K562 (cell line): ENCODE data around the gene AMMECR1. TPM values are rescaled to one million over a fixed set of nuclear protein-coding genes. Genes with fewer than 3 reads are reported as not detected.

Experiments used
- ATAC-seq: fragments of 200-7000 bp; cut with Tn5 transposase; 3 replicates; pipeline ENCODE4 v1.9.1; 2020; ENCODE audit warnings: moderate library complexity
- BruUV-seq: library from RNA; stranded (reverse); fragments of 400-500 nt; replicated peaks from 2 replicates; lab custom pipeline; 2021; lab: Mats Ljungman, UMichigan
- CTCF ChIA-PET: fragments of 300-600 bp; formaldehyde crosslinking; extraction: SDS; loops from one replicate; lab custom pipeline; 2021; ENCODE audit warnings: low intra/inter-chr PET ratio; lab: Yijun Ruan, JAX
- POLR2A ChIA-PET: fragments of 300-600, 350-650 bp; sonication (Branson Sonifier 250); formaldehyde crosslinking; extraction: SDS; loops from one replicate; lab custom pipeline; 2021; ENCODE audit warnings: antibody characterized with exemption, inconsistent platforms; lab: Yijun Ruan, JAX
- DNase-seq, 4 experiments: peaks; one replicate each; pipeline versions ENCODE4 v3.0.0 to v3.0.0-alpha.2; 2011 to 2018; ENCODE audit warnings: low spot score in 3 of 4, mixed read lengths in 3 of 4; ENCODE audit errors: extremely low read depth in 1 of 4
- FAIRE-seq: peaks from 2 replicates; lab custom pipeline; 2011; peaks lifted over from hg19 to GRCh38; lab: Jason Lieb, UNC
- H2AFZ ChIP-seq: 2 replicates; pipeline ENCODE4 v1.6.0; 2011; ENCODE audit warnings: low read depth, low read length, control low read depth, inconsistent platforms
- H3K27ac ChIP-seq: fragments of 200-600 bp; 3 replicates; pipeline ENCODE4 v1.8.0; 2011; ENCODE audit warnings: low read depth, mild to moderate bottlenecking, control low read depth, inconsistent platforms, low read length, moderate library complexity, mixed read lengths; ENCODE audit errors: extremely low read depth
- H3K27me3 ChIP-seq, 2 experiments: fragments of 300-600 bp in 1 of 2; 2 replicates in 1 of 2; 3 replicates in 1 of 2; pipeline versions ENCODE4 v1.6.0 to v1.8.0; 2011; ENCODE audit warnings: inconsistent platforms in 2 of 2, low read length in 2 of 2, mild to moderate bottlenecking in 1 of 2, mixed read lengths in 1 of 2, moderate library complexity in 1 of 2; ENCODE audit not compliant: control insufficient read depth in 2 of 2, insufficient read depth in 2 of 2
- H3K36me3 ChIP-seq: fragments of 300-600 bp; 3 replicates; pipeline ENCODE4 v1.8.0; 2011; ENCODE audit warnings: mild to moderate bottlenecking, low read length, inconsistent platforms; ENCODE audit not compliant: control insufficient read depth, insufficient read depth
- H3K4me1 ChIP-seq, 2 experiments: fragments of 200-600 bp in 1 of 2; replicated peaks in 1 of 2; 2 replicates in 1 of 2; 3 replicates in 1 of 2; pipeline versions ENCODE4 v1.5.1 to v1.8.0; 2011; ENCODE audit warnings: inconsistent platforms in 2 of 2, low read length in 2 of 2, mild to moderate bottlenecking in 1 of 2, mixed read lengths in 1 of 2, moderate library complexity in 1 of 2; ENCODE audit not compliant: control insufficient read depth in 2 of 2, insufficient read depth in 2 of 2
- H3K4me2 ChIP-seq: 2 replicates; pipeline ENCODE4 v1.6.1; 2011; ENCODE audit warnings: low read length, control low read depth, inconsistent platforms, mixed read lengths; ENCODE audit not compliant: insufficient read depth
- H3K4me3 ChIP-seq: fragments of 200-600 bp; sonication (generic), shearing (Covaris generic); 2 replicates; pipeline ENCODE4 v1.5.1; 2016; ENCODE audit warnings: control low read depth, inconsistent platforms
- H3K79me2 ChIP-seq: fragments of 200-600 bp; 3 replicates; pipeline ENCODE4 v1.8.0; 2011; ENCODE audit warnings: low read length, inconsistent platforms; ENCODE audit not compliant: control insufficient read depth, insufficient read depth
- H3K9ac ChIP-seq, 2 experiments: 2 replicates each; pipeline versions ENCODE4 v1.6.0 to v1.6.1; 2011; ENCODE audit warnings: low read depth in 2 of 2, low read length in 2 of 2, control low read depth in 1 of 2, inconsistent platforms in 1 of 2, mild to moderate bottlenecking in 1 of 2, mixed read lengths in 1 of 2; ENCODE audit not compliant: insufficient read depth in 1 of 2
- H3K9me1 ChIP-seq: one replicate; pipeline ENCODE4 v1.6.0; 2011; ENCODE audit warnings: inconsistent platforms, mild to moderate bottlenecking, low read length, moderate library complexity; ENCODE audit not compliant: control insufficient read depth, insufficient read depth
- H3K9me3 ChIP-seq: replicated peaks from 2 replicates; pipeline ENCODE4 v1.5.1; 2011; ENCODE audit warnings: low read depth, low read length, inconsistent platforms; ENCODE audit not compliant: control insufficient read depth, insufficient read depth
- H4K20me1 ChIP-seq: replicated peaks from 2 replicates; pipeline ENCODE4 v1.6.1; 2011; ENCODE audit warnings: low read length, inconsistent platforms, mixed read lengths; ENCODE audit not compliant: control insufficient read depth, insufficient read depth
- ARHGAP35 ChIP-seq: fragments of 450-650 bp; IDR thresholded peaks from 2 replicates; pipeline ENCODE4 v1.6.1; 2018; ENCODE audit not compliant: partially characterized antibody
- BCOR ChIP-seq: fragments of 450-650 bp; IDR thresholded peaks from 2 replicates; pipeline ENCODE4 v1.6.1; 2016
- RBM17 ChIP-seq: fragments of 200-400 bp; formaldehyde crosslinking; IDR thresholded peaks from 2 replicates; pipeline ENCODE4 v1.6.1; 2017; ENCODE audit warnings: low read depth, mild to moderate bottlenecking, low read length, borderline replicate concordance
- RBM39 ChIP-seq: fragments of 200-400 bp; formaldehyde crosslinking; optimal IDR thresholded peaks from 2 replicates; pipeline ENCODE3; 2018; ENCODE audit warnings: low read depth, low read length
- TSC22D4 ChIP-seq: fragments of 450-650 bp; IDR thresholded peaks from 2 replicates; pipeline ENCODE4 v1.6.1; 2016; ENCODE audit warnings: missing genetic modification characterization, missing biosample characterization, control low read depth
- ZBTB26 ChIP-seq: fragments of 450-650 bp; formaldehyde crosslinking; IDR thresholded peaks from 2 replicates; pipeline ENCODE4 v1.4.0; 2022; ENCODE audit warnings: missing genetic modification characterization
- ZBTB33 ChIP-seq: sonication (generic); formaldehyde crosslinking; IDR thresholded peaks from 2 replicates; pipeline ENCODE4 v1.8.1; 2023; ENCODE audit warnings: mild to moderate bottlenecking, missing genetic modification reagents
- ZBTB7A ChIP-seq: IDR thresholded peaks from 2 replicates; pipeline ENCODE4 v1.6.1; 2011; ENCODE audit warnings: low read depth, mild to moderate bottlenecking, low read length, moderate library complexity, borderline replicate concordance; ENCODE audit not compliant: control insufficient read depth
- ZNF121 ChIP-seq: sonication (generic); formaldehyde crosslinking; conservative IDR thresholded peaks from 2 replicates; pipeline ENCODE4 v1.8.0; 2022; ENCODE audit warnings: missing genetic modification reagents
- ZNF277 ChIP-seq: fragments of 250-450 bp; sonication (Bioruptor Pico); IDR thresholded peaks from 2 replicates; pipeline ENCODE4 v1.8.0; 2022; ENCODE audit warnings: inconsistent platforms, mild to moderate bottlenecking, moderate library complexity, borderline replicate concordance
- ZNF785 ChIP-seq: fragments of 250-450 bp; sonication (Bioruptor Pico); IDR thresholded peaks from 2 replicates; pipeline ENCODE4 v1.4.0; 2020; ENCODE audit warnings: mild to moderate bottlenecking
- WGBS: fragments of 100-300 bp; shearing (Covaris generic); methylation state at CpG from one replicate; pipeline ENCODE4 v1.1.6; 2016; ENCODE audit warnings: low coverage, mixed read lengths; ENCODE audit not compliant: insufficient coverage; ENCODE audit errors: missing lambda C conversion rate; 5-methylcytosine and 5-hydroxymethylcytosine counted together
- in situ Hi-C: fragments of 300-500 bp; cut with MboI; formaldehyde crosslinking; loops from 4 replicates; pipeline ENCODE4 v1.15.0; 2018; ENCODE audit warnings: inconsistent platforms, mixed read lengths
- intact Hi-C: fragments of 100-400 bp; cut with micrococcal nuclease; formaldehyde crosslinking; loops from 2 replicates; pipeline ENCODE4 v1.14.2; 2022
- polyA plus RNA-seq, 8 experiments: library from polyadenylated mRNA; depleted of rRNA in 4 of 8; stranded (reverse) in 5 of 8; unstranded in 3 of 8; fragments of >200 nt; fragmentation: Nextera tagmentation in 2 of 8; fragmentation: Illumina TruSeq in 1 of 8; extraction: Ambion mirVana in 2 of 8; extraction: Trizol in 1 of 8; gene quantifications; 2 replicates each; pipeline versions ENCODE4 v1.2.1 to v1.2.3, GENCODE V29; 2011 to 2014; ENCODE audit warnings: inconsistent platforms in 1 of 8, missing spikeins in 1 of 8
- total RNA-seq, 7 experiments: library from RNA; depleted of rRNA in 6 of 7; stranded (reverse); fragments of >200 nt in 6 of 7; fragmentation: Illumina TruSeq in 2 of 7; extraction: Trizol in 2 of 7; gene quantifications; 2 replicates each; pipeline versions ENCODE4 v1.2.1 to v1.2.3, GENCODE V29; 2011 to 2021; ENCODE audit warnings: low replicate concordance in 1 of 7

Gene AMMECR1
- total and polyA plus RNA-seq, 9 of the 15 experiments (the other 6 are each of a cell fraction or from before 2014, with no cell fraction given) = 13.9 to 36.7 (median 23.6) TPM

- no peak for TF ChIP-seq ZNF785 (CRISPR knock-in tag)
- no peak for TF ChIP-seq ZNF277 (CRISPR knock-in tag)
- no TSS peak for BruUV-seq
- Histone ChIP-seq H2AFZ (no peak overlapping the region), H4K20me1 (no peaks in the 10 kb centered on the region), H3K4me1 (peaks cover 13 to 37% of the 10 kb centered on the region in 2 experiments; a peak in 4 of 5 replicates), H3K4me3 (no peak overlapping the region), H3K36me3 (peaks cover 13% of the 10 kb centered on the region; the same call in 1 of the 3 replicates), H3K4me2 (no peak overlapping the region), H3K9me1 (no peaks in the 10 kb centered on the region), H3K79me2 (peaks cover 17% of the 10 kb centered on the region; the same call in 2 of the 3 replicates), H3K9ac (no peak overlapping the region), H3K27ac (no peak overlapping the region), H3K27me3 (no peaks in the 10 kb centered on the region), H3K9me3 (no peaks in the 10 kb centered on the region)
- no peak for DNase-seq
- no peak for FAIRE-seq
- 96% methylated on average over 3 of the region's 3 CpGs for WGBS
- in situ Hi-C loops (loop anchor here (5.0 to 25.0 kb wide), 3 partner anchors 244 to 699 kb away; no protein-coding TSS in a partner anchor), intact Hi-C loops (loop anchor here (2.0 kb wide), 1 partner anchor 153 kb away; no protein-coding TSS in a partner anchor)
- no peak for ATAC-seq
- POLR2A ChIA-PET = no interaction called here
- CTCF ChIA-PET = no interaction called here
Observed at GRCh38 chrX:110163488-110163887, 154.4 kb downstream of the AMMECR1 start.

- Histone ChIP-seq H3K4me1 (peaks cover 10 to 37% of the 10 kb centered on the region in 2 experiments; a peak in 4 of 5 replicates), H3K4me2 (no peak overlapping the region), H3K4me3 (no peak overlapping the region), H3K27ac (no peak overlapping the region), H3K9ac (no peak overlapping the region), H3K9me1 (no peaks in the 10 kb centered on the region), H3K9me3 (no peaks in the 10 kb centered on the region), H4K20me1 (no peaks in the 10 kb centered on the region), H3K27me3 (no peaks in the 10 kb centered on the region), H2AFZ (no peak overlapping the region), H3K79me2 (peaks cover 21% of the 10 kb centered on the region; the same call in 2 of the 3 replicates), H3K36me3 (peaks cover 13% of the 10 kb centered on the region; the same call in 1 of the 3 replicates)
- FAIRE-seq (no peak), ATAC-seq (no peak), DNase-seq (no peak)
- intact Hi-C loops = loop anchor here (2.0 kb wide), 1 partner anchor 154 kb away; no protein-coding TSS in a partner anchor
- CTCF ChIA-PET = no interaction called here
- POLR2A ChIA-PET = no interaction called here
- in situ Hi-C loops = loop anchor here (5.0 to 25.0 kb wide), 3 partner anchors 244 to 699 kb away; no protein-coding TSS in a partner anchor
- WGBS = 0% methylated on average over 1 of the region's 1 CpG
- BruUV-seq = no TSS peak
- no peak for TF ChIP-seq ZNF121 (CRISPR knock-in tag)
- TF ChIP-seq RBM39 = no peak
- TF ChIP-seq ARHGAP35 = no peak
- no peak for TF ChIP-seq RBM17
- no peak for TF ChIP-seq ZBTB7A
- TF ChIP-seq ZBTB33 (CRISPR knock-in tag) = no peak
- TF ChIP-seq BCOR = no peak
- TF ChIP-seq ZBTB26 (CRISPR knock-in tag) = no peak
- no peak for TF ChIP-seq TSC22D4
Observed at GRCh38 chrX:110162867-110163266, 155.0 kb downstream of the AMMECR1 start.
